Measurements from ENCODE around the gene CNIH1.

CNIH1 gene

DNA sequence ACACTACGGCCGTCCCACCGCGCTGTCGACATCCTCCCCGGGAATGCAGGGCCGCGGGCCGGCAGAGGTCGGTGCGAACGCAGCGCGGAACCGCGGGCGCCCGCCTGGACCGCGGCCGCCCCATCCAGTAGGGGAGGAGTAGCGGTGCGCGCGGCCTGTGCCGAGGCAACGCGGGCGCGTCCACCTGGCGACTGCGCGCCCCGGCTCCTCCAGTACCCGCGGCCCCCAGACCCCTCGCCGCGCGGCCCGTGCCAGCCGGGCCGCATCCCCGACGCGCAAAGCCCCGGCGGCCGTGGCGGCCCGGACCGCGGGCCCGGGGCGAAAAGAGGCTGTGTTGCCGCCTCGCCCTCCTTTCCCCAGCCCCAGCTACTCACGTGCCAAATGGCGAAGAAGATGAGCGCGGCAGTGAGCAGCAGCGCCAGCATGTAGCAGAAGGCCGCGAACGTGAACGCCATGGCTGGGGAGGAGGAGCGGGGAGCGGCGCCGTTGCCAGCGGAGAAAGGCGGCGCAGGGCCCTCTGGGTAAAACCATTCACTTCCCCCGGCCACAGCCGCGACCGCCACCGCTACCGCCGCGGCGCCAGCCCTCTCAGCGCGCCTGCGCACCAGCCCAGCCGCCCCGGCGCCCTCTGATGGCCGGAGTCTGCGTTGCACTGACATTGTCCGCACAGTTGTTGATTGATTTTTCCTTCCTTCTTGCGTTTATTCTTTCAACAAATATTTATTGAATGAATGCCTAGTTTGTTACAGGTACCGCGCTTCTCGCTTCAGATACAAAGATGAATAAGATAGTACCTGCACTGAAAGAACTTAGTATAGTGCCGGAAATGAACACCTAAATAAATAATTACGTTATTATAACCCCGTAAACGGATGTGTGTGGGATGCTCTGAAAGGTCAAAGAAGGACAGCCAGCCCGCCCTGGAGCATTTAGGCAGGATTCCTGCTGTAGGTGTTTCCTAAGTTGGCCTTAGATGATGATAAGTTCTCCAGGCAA lies at the start of gene CNIH1:
Gene CNIH1 (minus strand): TSS at position 502 of the 996 bp plus-strand sequence. CDS start 47 bp downstream, at position 455.
- H3K4me3 ChIP-seq (ENCODE audit: low read length), result peak within 1 kb of the TSS; percentile 83
- no peaks in the 10 kb centered on the region for H3K9me2 ChIP-seq (replicated peaks; ENCODE audit: control insufficient read depth, low read length)
- no peak for TF ChIP-seq EZH2phosphoT487 (IDR thresholded peaks at IDR 0.05; ENCODE audit: borderline replicate concordance, low read length)
- TF ChIP-seq, protein P1, sequence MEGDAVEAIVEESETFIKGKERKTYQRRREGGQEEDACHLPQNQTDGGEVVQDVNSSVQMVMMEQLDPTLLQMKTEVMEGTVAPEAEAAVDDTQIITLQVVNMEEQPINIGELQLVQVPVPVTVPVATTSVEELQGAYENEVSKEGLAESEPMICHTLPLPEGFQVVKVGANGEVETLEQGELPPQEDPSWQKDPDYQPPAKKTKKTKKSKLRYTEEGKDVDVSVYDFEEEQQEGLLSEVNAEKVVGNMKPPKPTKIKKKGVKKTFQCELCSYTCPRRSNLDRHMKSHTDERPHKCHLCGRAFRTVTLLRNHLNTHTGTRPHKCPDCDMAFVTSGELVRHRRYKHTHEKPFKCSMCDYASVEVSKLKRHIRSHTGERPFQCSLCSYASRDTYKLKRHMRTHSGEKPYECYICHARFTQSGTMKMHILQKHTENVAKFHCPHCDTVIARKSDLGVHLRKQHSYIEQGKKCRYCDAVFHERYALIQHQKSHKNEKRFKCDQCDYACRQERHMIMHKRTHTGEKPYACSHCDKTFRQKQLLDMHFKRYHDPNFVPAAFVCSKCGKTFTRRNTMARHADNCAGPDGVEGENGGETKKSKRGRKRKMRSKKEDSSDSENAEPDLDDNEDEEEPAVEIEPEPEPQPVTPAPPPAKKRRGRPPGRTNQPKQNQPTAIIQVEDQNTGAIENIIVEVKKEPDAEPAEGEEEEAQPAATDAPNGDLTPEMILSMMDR (IDR thresholded peaks at IDR 0.05; ENCODE audit: low read depth, low read length, poor library complexity, severe bottlenecking), result peak; percentile 89
- peaks cover 40% of the 10 kb centered on the region for H3K36me3 ChIP-seq (ENCODE audit: control insufficient read depth, low read length)
- H3F3A ChIP-seq (ENCODE audit: control insufficient read depth, insufficient read depth), result no peaks in the 10 kb centered on the region
- H3K27ac ChIP-seq (ENCODE audit: low read depth, low read length), result peak within 1 kb of the TSS; percentile 53
- H3K27me3 ChIP-seq (ENCODE audit: control insufficient read depth, low read length), result peaks cover under 1% of the 10 kb centered on the region; the same call in 1 of the 2 replicates
- peak within 1 kb of the TSS; percentile 88 for H3K4me2 ChIP-seq (ENCODE audit: low read length)
- H4K20me1 ChIP-seq (ENCODE audit: control insufficient read depth, insufficient read depth, low read depth, low read length), result peaks cover 20% of the 10 kb centered on the region; the same call in 1 of the 2 replicates
- H3K79me2 ChIP-seq (ENCODE audit: control insufficient read depth, low read length), result peaks cover 49% of the 10 kb centered on the region
- H3K4me1 ChIP-seq (ENCODE audit: control insufficient read depth, low read length), result peaks cover 51% of the 10 kb centered on the region
- no peaks in the 10 kb centered on the region for H3K9me3 ChIP-seq (ENCODE audit: control insufficient read depth, insufficient read depth, low read length)

GRCh38 chr14:54490445-54491175 lies 49.4 kb upstream of the CNIH1 start:
- H3K79me2 ChIP-seq (ENCODE audit: control insufficient read depth, low read length), result peaks cover 45% of the 10 kb centered on the region
- no peak for TF ChIP-seq EZH2phosphoT487 (IDR thresholded peaks at IDR 0.05; ENCODE audit: borderline replicate concordance, low read length)
- TF ChIP-seq, protein P1 (IDR thresholded peaks at IDR 0.05; ENCODE audit: low read depth, low read length, poor library complexity, severe bottlenecking), result no peak
- H3K36me3 ChIP-seq (ENCODE audit: control insufficient read depth, low read length), result peaks cover 11% of the 10 kb centered on the region
- H3K9me2 ChIP-seq (replicated peaks; ENCODE audit: control insufficient read depth, low read length), result no peaks in the 10 kb centered on the region
- H3K27me3 ChIP-seq (ENCODE audit: control insufficient read depth, low read length), result no peaks in the 10 kb centered on the region
- peaks cover 13% of the 10 kb centered on the region for H3F3A ChIP-seq (ENCODE audit: control insufficient read depth, insufficient read depth)
- no peak overlapping the region for H3K27ac ChIP-seq (ENCODE audit: low read depth, low read length)
- H4K20me1 ChIP-seq (ENCODE audit: control insufficient read depth, insufficient read depth, low read depth, low read length), result no peaks in the 10 kb centered on the region
- no peak overlapping the region for H3K4me2 ChIP-seq (ENCODE audit: low read length)
- H3K4me1 ChIP-seq (ENCODE audit: control insufficient read depth, low read length), result peaks cover 33% of the 10 kb centered on the region
- no peak overlapping the region; the same call in 1 of the 2 replicates for H3K4me3 ChIP-seq (ENCODE audit: low read length)
- H3K9me3 ChIP-seq (ENCODE audit: control insufficient read depth, insufficient read depth, low read length), result no peaks in the 10 kb centered on the region

- H3K4me2 ChIP-seq (ENCODE audit: low read length), result peak overlapping the region; percentile 88
- no peaks in the 10 kb centered on the region for H4K20me1 ChIP-seq (ENCODE audit: control insufficient read depth, insufficient read depth, low read depth, low read length)
- H3K9me2 ChIP-seq (replicated peaks; ENCODE audit: control insufficient read depth, low read length), result no peaks in the 10 kb centered on the region
- no peaks in the 10 kb centered on the region for H3K27me3 ChIP-seq (ENCODE audit: control insufficient read depth, low read length)
- H3K4me1 ChIP-seq (ENCODE audit: control insufficient read depth, low read length), result peaks cover 40% of the 10 kb centered on the region
- peaks cover 13% of the 10 kb centered on the region for H3F3A ChIP-seq (ENCODE audit: control insufficient read depth, insufficient read depth)
- peak overlapping the region; percentile 48; the same call in 1 of the 2 replicates for H3K27ac ChIP-seq (ENCODE audit: low read depth, low read length)
- TF ChIP-seq, protein P1 (IDR thresholded peaks at IDR 0.05; ENCODE audit: low read depth, low read length, poor library complexity, severe bottlenecking), result no peak
- TF ChIP-seq EZH2phosphoT487 (IDR thresholded peaks at IDR 0.05; ENCODE audit: borderline replicate concordance, low read length), result no peak
- H3K36me3 ChIP-seq (ENCODE audit: control insufficient read depth, low read length), result peaks cover 13% of the 10 kb centered on the region
- H3K9me3 ChIP-seq (ENCODE audit: control insufficient read depth, insufficient read depth, low read length), result no peaks in the 10 kb centered on the region
- H3K4me3 ChIP-seq (ENCODE audit: low read length), result peak overlapping the region; percentile 98
- H3K79me2 ChIP-seq (ENCODE audit: control insufficient read depth, low read length), result peaks cover 52% of the 10 kb centered on the region
Observed at GRCh38 chr14:54489731-54490444, 48.7 kb upstream of the CNIH1 start.

Data from DOHH2 (cell line).